Caki2 (cell line): ENCODE results near the gene ATP5PO. TPM values are rescaled to one million over a fixed set of nuclear protein-coding genes. Genes with fewer than 3 reads are reported as not detected.

Experiments
- DNase-seq: peaks from one replicate; pipeline ENCODE4 v3.0.0-alpha.2; 2015; ENCODE audit warnings: low read depth
- in situ Hi-C: cut with HindIII; loops from 2 replicates; pipeline ENCODE4 v1.10.0; 2016; ENCODE audit warnings: low sequenced_read_pairs, low pct_unique_long_range_greater_than_20kb, mixed read lengths
- total RNA-seq: library from RNA; depleted of rRNA; stranded (reverse); fragments of >200 nt; shearing (Covaris generic); gene quantifications from 2 replicates; pipeline ENCODE4 v1.2.3, GENCODE V29; 2014; ENCODE audit warnings: low replicate concordance; rRNA removed

The ATP5PO gene
- total RNA-seq, 1 experiment from 2014 or later: 355 TPM

GRCh38 chr21:33858667-33859372 is 56.8 kb downstream of the ATP5PO start:
- DNase-seq: no peak
- in situ Hi-C loops: no loop called here

- in situ Hi-C loops: no loop called here
- no peak for DNase-seq
Measured at GRCh38 chr21:33857846-33858666, 57.5 kb downstream of the ATP5PO start.

- in situ Hi-C loops: no loop called here
- peak; percentile 21 for DNase-seq
Measured at GRCh38 chr21:33856893-33857527, 58.6 kb downstream of the ATP5PO start.

- in situ Hi-C loops: no loop called here
- no peak for DNase-seq
Measured at GRCh38 chr21:33855190-33855589, 60.4 kb downstream of the ATP5PO start.

- in situ Hi-C loops: no loop called here
- DNase-seq: peak; percentile 34
Measured at GRCh38 chr21:33854604-33855003, 61.0 kb downstream of the ATP5PO start.

Other genes starting within 250 kb of the ATP5PO start
- 94.2 and 113 TPM in 2 replicates for gene MRPS6, start 157.8 kb upstream of the ATP5PO start, total RNA-seq
- gene SLC5A3, start 157.8 kb upstream of the ATP5PO start, total RNA-seq: 18.4 and 22.2 TPM in 2 replicates